ENCODE data around the gene FUT6.

DNA sequence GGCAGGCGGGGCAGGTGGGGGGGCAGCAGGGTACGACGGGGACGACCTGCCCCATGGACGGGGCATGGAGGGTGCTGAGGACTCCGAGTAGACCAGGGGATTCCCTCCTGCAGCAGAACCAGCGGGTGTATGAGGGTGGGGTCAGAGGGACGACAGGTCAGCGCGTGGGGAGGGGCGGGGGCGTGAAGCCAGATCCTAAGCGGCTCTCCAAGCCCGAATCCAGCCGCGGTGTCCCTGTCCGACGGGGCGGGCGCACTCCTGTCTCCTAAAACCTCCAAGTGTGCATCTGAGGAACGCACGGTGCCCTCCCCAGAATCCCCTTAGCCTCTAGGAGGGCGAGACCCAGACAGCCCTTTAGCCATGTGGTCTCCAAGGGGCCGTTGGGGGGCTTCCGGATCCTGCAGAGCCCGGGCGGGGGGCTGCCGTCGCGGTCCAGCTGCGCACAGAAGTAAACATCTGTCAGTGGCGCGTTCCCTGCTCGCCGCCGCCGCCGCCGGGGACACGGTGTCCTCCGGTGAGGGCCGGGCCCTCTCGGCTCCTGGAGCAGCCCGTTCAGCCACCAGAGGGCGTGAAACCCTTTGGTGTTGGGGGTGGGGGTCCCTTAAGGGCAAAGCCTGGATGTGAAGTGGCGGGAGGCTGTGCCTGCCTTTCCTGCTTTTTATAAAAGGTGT, 33.9 kb downstream of the FUT6 start:
- no peak for TF ChIP-seq POLR2A (IDR thresholded peaks at IDR 0.05)
- TF ChIP-seq, protein P1, sequence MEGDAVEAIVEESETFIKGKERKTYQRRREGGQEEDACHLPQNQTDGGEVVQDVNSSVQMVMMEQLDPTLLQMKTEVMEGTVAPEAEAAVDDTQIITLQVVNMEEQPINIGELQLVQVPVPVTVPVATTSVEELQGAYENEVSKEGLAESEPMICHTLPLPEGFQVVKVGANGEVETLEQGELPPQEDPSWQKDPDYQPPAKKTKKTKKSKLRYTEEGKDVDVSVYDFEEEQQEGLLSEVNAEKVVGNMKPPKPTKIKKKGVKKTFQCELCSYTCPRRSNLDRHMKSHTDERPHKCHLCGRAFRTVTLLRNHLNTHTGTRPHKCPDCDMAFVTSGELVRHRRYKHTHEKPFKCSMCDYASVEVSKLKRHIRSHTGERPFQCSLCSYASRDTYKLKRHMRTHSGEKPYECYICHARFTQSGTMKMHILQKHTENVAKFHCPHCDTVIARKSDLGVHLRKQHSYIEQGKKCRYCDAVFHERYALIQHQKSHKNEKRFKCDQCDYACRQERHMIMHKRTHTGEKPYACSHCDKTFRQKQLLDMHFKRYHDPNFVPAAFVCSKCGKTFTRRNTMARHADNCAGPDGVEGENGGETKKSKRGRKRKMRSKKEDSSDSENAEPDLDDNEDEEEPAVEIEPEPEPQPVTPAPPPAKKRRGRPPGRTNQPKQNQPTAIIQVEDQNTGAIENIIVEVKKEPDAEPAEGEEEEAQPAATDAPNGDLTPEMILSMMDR (IDR thresholded peaks at IDR 0.05 in 4 of 5, conservative IDR thresholded peaks at IDR 0.05 in 1 of 5) = peak in 3 of 5 experiments; percentile 4 to 49 (median 32)
